H7 (cell line): ENCODE results near the gene PELI2. TPM values are rescaled to one million over a fixed set of nuclear protein-coding genes. Genes with fewer than 3 reads are reported as not detected.

ENCODE experiments used
- DNase-seq: peaks from one replicate; pipeline ENCODE4 v3.0.0; 2012
- H3K27me3 ChIP-seq: 2 replicates; pipeline ENCODE4 v1.6.0; 2011; ENCODE audit warnings: mild to moderate bottlenecking, low read length; ENCODE audit not compliant: control insufficient read depth, insufficient read depth
- H3K36me3 ChIP-seq: replicated peaks from 2 replicates; pipeline ENCODE4 v1.5.1; 2011; ENCODE audit warnings: low read length; ENCODE audit not compliant: control insufficient read depth, insufficient read depth
- H3K4me3 ChIP-seq: 2 replicates; pipeline ENCODE4 v1.5.1; 2011; ENCODE audit warnings: low read depth, mild to moderate bottlenecking, control low read depth, low read length, moderate library complexity; ENCODE audit not compliant: insufficient read depth
- total RNA-seq: library from RNA; depleted of rRNA; stranded (reverse); fragments of >200 nt; shearing (Covaris generic); gene quantifications from 2 replicates; pipeline ENCODE4 v1.2.3, GENCODE V29; 2014

Gene PELI2
- total RNA-seq, 1 experiment from 2014 or later: 10.9 TPM

DNA sequence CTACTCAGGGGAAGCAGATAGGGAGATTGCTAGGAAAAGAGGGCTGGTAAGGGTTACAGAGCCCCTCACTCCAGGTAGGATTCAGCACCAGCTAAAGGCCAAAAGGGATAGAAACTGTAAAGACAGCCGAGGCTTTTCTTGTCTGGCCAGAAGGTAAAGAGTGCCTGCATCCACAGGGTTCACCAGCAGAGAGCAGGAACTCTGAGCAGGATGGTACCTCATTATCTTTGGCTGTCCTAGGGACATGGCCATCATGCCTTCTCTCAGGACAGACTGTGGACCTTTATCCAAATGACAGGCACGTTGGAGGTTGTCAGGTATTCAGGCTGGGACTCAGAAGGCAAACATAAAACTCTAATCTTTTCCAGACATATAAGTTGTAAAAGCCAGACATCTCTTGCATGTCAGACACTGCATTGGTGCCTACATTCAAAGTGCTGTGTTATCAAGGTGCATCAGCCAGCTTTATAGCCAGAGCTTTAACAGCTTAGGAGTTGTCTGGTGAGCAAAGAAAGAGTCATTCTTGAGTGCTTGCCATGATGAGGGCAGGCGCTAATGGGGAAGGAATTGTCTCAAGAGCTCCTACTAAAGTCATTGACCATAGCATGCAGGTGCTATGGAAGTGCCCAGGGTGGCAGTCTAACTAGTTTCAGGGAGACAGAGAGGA lies 89.5 kb downstream of the PELI2 start:
- DNase-seq: no peak
- H3K27me3 ChIP-seq: no peaks in the 10 kb centered on the region
- no peak overlapping the region for H3K4me3 ChIP-seq
- H3K36me3 ChIP-seq: no peaks in the 10 kb centered on the region

DNA sequence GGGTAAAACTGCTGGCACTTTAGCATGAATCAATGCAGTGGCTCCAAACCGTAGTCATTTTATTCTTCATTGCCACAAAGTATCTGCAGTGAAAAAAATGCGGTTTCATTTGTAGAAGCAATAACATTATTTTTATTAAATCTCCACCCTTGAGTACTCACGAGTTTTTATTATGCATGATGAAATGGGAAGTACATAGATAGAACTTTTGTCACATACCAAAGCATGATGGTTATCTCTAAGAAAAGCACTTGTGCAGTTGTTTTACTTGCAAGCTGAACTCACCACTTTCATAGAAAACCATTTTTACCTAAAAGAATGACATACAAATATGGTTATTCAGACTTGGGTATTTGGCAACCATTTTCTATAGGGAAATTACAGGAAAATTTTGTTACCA lies 90.3 kb downstream of the PELI2 start:
- Histone ChIP-seq H3K36me3 (no peaks in the 10 kb centered on the region), H3K27me3 (no peaks in the 10 kb centered on the region), H3K4me3 (no peak overlapping the region)
- no peak for DNase-seq

DNA sequence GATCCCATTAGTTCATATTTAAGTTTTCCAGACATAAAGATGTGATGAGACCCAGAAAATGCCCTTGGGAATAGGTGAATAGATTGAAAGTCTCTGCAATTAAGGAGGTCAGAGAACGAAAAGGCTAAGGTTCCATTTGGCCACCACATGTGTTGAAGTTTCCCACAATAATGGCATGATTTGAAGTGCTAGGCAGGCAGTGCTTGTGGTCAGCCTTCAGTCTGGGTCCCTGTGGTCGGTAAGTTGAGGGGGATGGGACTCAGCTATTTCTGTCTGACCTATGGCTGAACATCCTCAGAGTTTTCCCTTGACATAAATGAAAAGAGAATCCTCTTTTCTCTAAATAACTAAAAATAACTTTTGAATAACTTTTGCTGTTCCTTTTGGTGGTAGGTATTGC lies 92.4 kb downstream of the PELI2 start:
- Histone ChIP-seq H3K27me3 (no peaks in the 10 kb centered on the region), H3K4me3 (no peak overlapping the region), H3K36me3 (no peaks in the 10 kb centered on the region)
- no peak for DNase-seq

DNA sequence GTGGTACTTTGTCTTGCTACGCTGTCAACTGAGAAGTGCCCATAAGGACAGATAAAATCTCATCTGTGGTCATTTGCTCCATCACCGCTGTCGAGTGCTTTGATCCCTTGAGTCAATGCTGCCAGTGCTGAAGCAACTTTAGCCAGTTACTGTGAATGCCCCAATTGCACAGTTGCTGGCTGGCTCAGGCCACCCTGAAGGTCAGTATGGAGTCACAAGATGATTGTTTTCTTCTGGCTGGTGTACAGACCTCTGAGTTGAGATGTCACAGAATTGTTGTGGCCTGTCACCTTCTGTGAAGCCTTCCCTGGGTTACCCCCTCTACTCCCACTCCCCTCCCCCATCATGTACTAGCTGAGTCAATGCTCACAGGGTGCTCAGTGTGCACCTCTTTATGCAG lies 92.9 kb downstream of the PELI2 start:
- Histone ChIP-seq H3K27me3 (no peaks in the 10 kb centered on the region), H3K36me3 (no peaks in the 10 kb centered on the region), H3K4me3 (no peak overlapping the region)
- DNase-seq: no peak

DNA sequence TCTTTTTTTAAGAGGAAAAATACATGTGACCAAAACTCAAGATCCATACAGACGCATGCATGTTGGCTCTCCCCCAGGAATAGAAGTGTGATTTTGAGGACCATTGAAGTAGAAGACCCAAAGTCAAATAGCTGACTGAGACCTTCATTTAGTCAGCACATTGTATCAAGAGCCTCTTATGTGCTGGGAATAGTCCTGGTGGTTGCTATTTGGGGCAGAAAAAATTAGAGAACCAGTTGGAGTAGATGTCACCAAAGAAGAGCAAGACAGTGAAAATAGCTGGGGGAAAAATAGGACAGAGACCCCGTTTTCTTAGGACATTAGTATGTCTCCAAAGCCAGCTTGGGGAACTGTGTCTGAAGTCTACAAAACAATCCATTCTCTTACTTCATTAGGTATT lies 93.6 kb downstream of the PELI2 start:
- Histone ChIP-seq H3K36me3 (no peaks in the 10 kb centered on the region), H3K4me3 (no peak overlapping the region), H3K27me3 (no peaks in the 10 kb centered on the region)
- DNase-seq: no peak

DNA sequence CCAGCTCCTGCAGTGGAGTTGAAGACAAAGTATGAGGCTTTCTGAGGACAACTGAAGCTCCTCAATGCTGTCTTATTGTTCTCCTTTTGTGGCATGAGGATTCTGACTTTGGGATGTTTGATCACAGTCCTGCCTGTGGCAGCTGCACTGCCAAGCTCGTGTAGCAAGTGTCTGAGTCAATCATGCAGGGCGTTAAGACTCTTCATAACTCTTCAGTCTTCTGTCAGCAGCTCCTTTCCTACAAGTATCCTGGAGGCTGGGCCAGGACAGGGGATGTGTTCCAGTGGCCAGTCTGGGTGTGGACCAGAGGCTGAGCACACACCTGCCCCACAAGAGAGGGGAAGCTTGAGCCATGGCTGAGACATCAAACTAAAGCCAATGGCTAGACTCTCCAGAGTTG lies 94.3 kb downstream of the PELI2 start:
- no peak overlapping the region for H3K4me3 ChIP-seq
- DNase-seq: no peak
- H3K36me3 ChIP-seq: no peaks in the 10 kb centered on the region
- no peaks in the 10 kb centered on the region for H3K27me3 ChIP-seq

DNA sequence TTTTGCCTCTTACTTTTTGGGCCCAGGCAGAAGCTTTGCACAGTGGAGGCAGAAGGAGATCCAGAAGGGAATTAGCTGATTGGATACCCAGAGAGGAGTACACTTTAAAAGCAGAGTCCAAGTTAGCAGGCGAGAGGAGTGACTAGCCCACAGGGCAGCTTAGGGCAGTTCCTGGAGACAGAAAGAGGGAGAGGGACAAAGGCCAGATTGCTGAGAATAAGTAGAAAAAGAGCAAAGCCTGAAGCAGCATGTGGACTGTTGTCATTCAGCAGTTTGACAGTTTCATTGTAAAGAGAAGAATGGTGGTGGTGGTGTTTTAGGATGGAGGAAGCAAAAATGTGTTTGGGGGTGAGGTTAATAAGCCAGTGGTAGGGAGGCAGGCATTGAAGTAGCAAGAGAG lies 95.1 kb downstream of the PELI2 start:
- DNase-seq: no peak
- no peaks in the 10 kb centered on the region for H3K27me3 ChIP-seq
- H3K4me3 ChIP-seq: no peak overlapping the region
- H3K36me3 ChIP-seq: no peaks in the 10 kb centered on the region

DNA sequence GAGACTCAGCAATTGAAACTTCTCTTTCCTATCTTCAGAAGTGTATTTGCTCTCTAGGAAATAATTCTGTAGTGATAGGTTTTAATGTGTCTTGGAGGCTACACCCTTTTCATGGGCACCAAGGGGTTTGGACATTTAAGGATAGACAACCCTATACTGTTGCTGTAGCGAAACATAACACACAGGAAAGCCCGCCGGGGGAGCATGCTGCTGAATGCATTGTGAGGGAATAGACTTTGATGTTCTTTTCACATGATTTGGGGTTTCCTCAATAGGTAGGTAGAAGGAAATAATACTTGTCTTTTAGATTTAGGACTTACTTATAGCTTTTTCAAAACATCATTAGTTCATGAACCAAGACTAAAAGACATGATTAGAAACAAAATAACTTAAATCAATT lies 97.0 kb downstream of the PELI2 start:
- Histone ChIP-seq H3K36me3 (no peaks in the 10 kb centered on the region), H3K4me3 (no peak overlapping the region), H3K27me3 (no peaks in the 10 kb centered on the region)
- DNase-seq: no peak

DNA sequence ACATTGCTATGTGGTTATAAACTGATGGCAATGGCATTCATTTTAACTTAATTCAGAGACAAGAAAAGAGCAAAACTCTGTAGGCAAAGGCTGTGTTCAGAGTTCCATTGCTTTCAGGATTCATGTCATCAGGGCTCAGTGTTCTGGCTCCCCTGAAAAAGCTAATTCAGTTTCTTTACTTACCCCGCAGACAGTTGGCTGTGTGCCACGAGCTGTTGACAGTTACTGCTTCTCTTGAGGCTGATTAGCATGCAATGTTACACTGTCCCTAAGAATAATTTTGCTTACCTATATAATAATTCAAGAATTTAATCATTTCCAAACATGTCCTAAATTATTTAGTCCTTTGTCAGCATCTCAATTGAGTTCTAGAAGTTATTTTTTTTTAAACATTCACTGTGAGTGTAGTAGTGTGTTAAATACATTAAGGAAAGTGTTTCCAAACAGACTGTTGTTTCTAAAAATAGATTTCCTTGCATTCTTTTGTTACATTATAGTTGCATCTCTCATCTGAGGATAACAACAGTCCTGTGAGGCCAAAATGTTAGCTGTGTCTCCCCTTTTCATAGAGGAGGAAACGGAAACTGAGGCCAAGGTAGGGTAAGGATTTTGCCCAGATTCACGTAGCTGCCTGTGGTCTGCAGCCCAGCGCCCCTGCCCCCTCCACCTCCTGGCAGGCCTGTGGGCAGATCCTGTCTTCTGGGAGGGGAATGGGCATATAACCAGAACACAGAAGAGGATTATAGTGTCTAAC lies 98.6 kb downstream of the PELI2 start:
- H3K4me3 ChIP-seq: no peak overlapping the region
- no peak for DNase-seq
- no peaks in the 10 kb centered on the region for H3K27me3 ChIP-seq
- H3K36me3 ChIP-seq: no peaks in the 10 kb centered on the region

DNA sequence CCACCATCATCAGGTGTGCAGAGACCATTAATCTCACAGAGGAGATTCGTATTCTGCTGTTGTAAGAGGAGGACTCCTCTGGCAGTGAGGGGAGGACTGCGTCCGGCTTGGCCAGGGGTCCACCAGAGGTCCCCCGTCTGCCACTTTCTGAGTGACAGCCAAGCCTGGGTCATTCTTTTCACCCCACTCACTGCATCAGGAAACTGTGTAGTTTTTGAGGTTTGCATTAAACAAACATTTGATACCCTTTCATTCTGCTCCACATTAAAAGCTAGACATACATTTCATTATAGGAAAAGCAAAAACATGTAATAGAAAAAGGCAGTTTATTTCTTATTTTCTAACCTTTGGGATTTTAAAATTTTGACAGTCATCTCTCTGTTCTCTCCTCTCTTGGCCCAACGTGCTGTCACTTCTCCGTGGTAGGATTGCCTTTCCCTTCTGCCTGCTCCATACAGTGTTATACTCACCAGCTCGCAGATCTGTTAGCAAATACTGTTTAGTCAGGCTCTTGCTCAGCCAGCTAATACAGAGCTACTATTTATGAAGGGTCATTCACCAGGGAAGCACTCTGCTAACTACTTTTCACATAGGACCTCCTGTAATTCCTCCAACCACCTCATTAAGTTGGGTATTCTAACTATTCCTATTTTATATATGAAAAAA lies 99.3 kb downstream of the PELI2 start:
- H3K27me3 ChIP-seq: no peaks in the 10 kb centered on the region
- no peaks in the 10 kb centered on the region for H3K36me3 ChIP-seq
- H3K4me3 ChIP-seq: no peak overlapping the region
- DNase-seq: no peak

DNA sequence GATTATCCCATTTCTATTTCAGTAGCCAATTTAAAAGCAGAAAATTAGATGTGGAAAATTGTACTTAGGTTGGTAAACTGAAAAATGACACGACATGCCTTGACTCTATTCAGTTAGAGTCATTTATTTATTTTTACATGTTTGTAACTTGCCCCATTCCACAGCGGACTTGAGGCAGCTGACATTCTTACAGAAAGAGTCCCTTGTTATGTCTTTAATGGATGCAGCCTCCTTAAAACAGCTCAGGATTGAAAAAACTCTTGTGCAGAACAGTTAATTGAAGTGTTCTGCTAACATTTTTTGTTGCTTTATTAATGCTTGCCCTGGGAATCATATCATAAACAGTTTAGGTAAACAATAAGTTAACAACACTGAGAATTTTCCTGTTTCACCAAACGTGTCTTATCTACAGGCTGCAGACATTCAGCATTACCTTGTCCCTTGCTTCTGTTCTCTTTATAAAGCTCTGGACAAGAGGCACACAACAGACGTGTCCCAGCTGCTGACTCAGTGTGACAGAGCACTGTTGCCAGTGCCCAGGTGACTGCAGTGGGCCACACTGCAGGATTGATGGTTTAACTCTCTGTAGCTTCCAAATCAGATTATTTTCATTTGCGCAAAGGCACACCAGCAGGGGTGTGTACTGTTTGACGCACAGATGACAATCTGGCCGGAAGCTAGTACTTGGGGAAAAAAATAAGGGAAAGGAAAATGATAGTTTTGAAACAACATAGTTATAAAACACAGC lies 101.6 kb downstream of the PELI2 start:
- no peaks in the 10 kb centered on the region for H3K36me3 ChIP-seq
- no peak for DNase-seq
- no peak overlapping the region for H3K4me3 ChIP-seq
- no peaks in the 10 kb centered on the region for H3K27me3 ChIP-seq

DNA sequence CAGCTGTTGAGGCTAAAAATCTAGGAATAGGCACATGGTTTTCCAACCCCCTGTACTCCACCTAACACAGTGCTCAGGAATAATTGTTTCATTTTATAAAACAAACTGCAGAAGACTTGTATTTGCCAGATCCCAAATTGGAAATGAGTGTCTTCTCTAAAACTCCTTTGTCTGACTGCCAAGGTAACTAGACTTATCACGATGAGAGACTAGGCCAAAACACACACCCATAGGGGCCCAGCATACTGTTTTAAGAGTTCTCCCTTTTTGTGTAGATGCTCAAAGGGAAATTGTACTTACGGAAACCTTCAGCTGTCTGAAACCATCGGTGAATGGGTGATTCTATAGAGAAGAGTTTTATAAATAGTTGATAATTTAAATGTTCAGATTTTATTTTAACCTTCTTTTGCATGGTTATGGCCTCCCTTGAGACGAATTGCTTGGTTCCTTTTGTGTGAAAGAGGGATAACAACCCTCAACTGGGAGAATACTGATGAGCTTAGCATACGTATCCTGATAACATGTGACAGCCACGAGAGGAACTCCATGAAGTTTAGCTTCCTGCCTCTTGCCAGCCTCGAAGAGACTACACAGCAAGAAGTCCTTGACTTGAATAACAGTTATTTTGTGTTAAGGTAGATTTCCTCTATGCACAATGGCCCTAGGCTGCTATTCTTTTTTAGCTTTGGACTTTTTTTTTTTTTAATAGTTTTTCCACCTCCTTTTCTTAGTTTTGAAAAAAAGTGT lies 103.3 kb downstream of the PELI2 start:
- no peak for DNase-seq
- H3K4me3 ChIP-seq: no peak overlapping the region
- H3K27me3 ChIP-seq: no peaks in the 10 kb centered on the region
- H3K36me3 ChIP-seq: no peaks in the 10 kb centered on the region

DNA sequence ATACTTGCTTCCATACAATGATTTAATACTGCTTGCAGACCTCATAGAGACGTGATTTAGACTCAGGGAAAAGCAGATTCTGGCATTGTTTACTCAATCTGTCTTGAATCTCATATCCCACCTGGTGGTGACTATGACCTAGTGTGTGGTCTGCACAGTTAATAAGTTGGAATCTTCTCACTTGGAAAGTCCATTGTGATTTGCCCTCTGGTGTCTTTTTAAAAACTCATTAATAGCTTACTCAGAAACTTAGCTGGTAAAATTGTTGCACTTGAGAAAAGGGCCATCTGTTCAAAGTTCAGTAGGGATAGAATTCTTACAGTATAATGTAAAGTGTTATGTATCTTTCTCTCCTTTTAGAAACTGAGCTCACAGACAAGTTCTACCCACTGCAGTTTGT lies 106.0 kb downstream of the PELI2 start:
- H3K4me3 ChIP-seq: no peak overlapping the region
- no peaks in the 10 kb centered on the region for H3K36me3 ChIP-seq
- no peak for DNase-seq
- H3K27me3 ChIP-seq: no peaks in the 10 kb centered on the region
